Ishikawa (cell line): ENCODE data around the gene CNTNAP4.

ENCODE experiments used
- CEBPB ChIP-seq: IDR thresholded peaks from 2 replicates; pipeline ENCODE4 v1.6.1; 2012
- EGR1 ChIP-seq: IDR thresholded peaks from 2 replicates; pipeline ENCODE4 v1.6.1; 2012
- EP300 ChIP-seq: IDR thresholded peaks from 2 replicates; pipeline ENCODE4 v1.6.1; 2012; ENCODE audit warnings: borderline replicate concordance
- TAF1 ChIP-seq: IDR thresholded peaks from 2 replicates; pipeline ENCODE4 v1.6.1; 2012; ENCODE audit warnings: low read depth, mild to moderate bottlenecking
- YY1 ChIP-seq: IDR thresholded peaks from 2 replicates; pipeline ENCODE4 v1.6.1; 2012; ENCODE audit warnings: low read depth
- TF ChIP-seq, protein P1 (sequence below): IDR thresholded peaks from 2 replicates; pipeline ENCODE4 v1.6.1; 2012

- TF ChIP-seq, protein P1, sequence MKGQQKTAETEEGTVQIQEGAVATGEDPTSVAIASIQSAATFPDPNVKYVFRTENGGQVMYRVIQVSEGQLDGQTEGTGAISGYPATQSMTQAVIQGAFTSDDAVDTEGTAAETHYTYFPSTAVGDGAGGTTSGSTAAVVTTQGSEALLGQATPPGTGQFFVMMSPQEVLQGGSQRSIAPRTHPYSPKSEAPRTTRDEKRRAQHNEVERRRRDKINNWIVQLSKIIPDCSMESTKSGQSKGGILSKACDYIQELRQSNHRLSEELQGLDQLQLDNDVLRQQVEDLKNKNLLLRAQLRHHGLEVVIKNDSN: no peak
- no peak for TF ChIP-seq CEBPB
- no peak for TF ChIP-seq EP300
- TF ChIP-seq YY1: no peak
- TF ChIP-seq TAF1: no peak
- no peak for TF ChIP-seq EGR1
Measured at GRCh38 chr16:76531236-76531635, 254.0 kb downstream of the CNTNAP4 start.
